HS-5 (cell line): ENCODE data around the gene CIZ1.
"Not testable (repeated sequence)": the region's sequence is repeated elsewhere in the genome, so short reads cannot be mapped to it uniquely, and the experiment has no call there.

Experiments used
- DNase-seq: peaks from one replicate; pipeline ENCODE4 v3.0.0-alpha.2; 2012; ENCODE audit warnings: low read depth

CIZ1 gene

GRCh38 chr9:128190013-128190412 lies 1.4 kb downstream of the CIZ1 start:
- DNase-seq: no peak

- DNase-seq: no peak
Observed at GRCh38 chr9:128188209-128188608, 3.2 kb downstream of the CIZ1 start.

GRCh38 chr9:128187361-128187760 lies 4.0 kb downstream of the CIZ1 start:
- no peak for DNase-seq

- DNase-seq: no peak
Observed at GRCh38 chr9:128185979-128186965, 5.1 kb downstream of the CIZ1 start.

GRCh38 chr9:128182893-128183588 lies 8.3 kb downstream of the CIZ1 start:
- no peak for DNase-seq

DNA sequence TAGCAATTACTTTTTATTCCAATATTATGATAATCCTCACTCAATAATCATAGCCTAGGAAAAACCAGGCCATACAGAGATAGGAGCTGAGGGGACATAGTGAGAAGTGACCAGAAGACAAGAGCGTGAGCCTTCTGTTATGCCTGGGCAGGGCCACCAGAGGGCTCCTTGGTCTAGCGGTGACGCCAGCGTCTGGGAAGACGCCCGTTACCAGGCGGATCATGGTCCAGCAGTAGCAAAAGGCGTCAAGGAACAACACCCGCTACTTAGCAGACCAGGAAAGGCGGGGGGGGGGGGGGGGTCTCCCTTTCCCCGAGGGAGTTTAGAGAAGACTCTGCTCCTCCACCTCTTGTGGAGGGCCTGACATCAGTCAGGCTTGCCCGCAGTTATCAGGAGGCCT lies 9.9 kb downstream of the CIZ1 start:
- not testable (repeated sequence) for DNase-seq

DNA sequence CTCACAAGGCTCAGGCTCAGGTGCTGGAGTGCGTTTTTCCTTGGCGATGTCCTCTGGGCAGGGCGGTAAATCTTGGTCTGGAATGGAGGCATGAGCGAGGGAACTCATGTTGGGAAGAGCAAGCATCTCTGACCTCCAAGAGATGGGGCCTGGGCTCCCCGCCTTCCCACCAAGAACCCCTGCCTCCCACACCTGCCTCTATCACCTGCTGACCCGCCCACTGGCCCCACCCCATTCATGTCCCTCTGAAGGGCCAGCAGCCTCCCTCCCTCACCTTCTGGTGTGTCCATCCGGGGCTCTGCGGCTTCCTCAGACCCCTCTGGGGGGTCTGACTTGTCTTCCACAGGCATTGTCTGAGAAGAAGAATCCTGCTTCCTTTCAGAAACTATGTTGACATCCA lies 10.9 kb downstream of the CIZ1 start:
- no peak for DNase-seq

DNA sequence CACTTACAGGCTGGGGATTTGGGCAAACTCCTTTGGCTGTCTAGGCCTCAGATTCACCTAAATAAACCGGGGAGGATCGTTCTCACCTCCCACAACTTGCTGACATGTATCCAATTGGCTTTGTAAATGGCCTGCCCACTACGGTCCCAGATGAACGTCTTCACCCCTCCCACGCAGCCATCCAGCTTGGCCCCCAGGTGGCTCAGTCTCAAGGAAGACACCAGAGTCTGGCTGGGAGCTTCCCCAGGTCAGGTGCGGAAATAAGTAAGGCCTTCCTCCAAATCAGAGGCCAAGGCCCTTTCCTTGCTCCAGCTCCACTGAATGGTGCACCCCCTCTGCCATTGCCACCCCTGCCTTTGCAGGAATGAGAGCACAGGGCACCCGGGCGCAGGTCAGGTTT lies 11.4 kb downstream of the CIZ1 start:
- no peak for DNase-seq

DNA sequence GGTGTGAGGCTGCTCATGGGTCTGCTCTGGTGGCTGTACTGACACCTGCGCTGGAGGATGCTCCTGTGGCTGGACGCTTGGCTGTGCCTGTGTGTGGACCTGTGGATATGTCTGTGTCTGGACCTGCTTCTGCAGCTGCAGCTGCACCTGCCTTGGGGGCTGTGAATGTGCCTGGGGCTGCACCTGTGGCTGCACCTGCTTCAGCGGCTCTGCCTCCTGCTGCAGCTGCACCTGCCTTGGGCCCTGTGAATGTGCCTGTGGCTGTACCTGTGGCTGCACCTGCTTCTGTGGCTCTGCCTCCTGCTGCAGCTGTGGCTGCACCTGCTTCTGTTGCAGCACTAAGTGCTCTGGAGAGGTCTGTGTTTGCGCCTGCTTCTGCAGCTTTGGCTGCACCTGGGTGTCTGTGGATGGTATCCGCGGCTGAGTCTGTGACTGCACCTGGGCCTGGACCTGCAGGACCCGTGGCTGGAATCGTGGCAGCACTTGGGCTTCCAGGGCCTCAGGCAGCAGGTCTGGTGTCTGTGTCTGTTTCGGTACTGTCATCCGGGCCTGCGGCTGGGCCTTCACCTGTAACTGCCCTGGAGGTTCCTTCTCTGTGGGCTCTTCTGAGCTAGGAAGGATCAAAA lies 12.5 kb downstream of the CIZ1 start:
- no peak for DNase-seq

GRCh38 chr9:128175726-128176125 lies 15.6 kb downstream of the CIZ1 start:
- DNase-seq: no peak

GRCh38 chr9:128175102-128175563 lies 16.2 kb downstream of the CIZ1 start:
- DNase-seq: no peak

- no peak for DNase-seq
Observed at GRCh38 chr9:128174062-128174461, 17.3 kb downstream of the CIZ1 start.

DNA sequence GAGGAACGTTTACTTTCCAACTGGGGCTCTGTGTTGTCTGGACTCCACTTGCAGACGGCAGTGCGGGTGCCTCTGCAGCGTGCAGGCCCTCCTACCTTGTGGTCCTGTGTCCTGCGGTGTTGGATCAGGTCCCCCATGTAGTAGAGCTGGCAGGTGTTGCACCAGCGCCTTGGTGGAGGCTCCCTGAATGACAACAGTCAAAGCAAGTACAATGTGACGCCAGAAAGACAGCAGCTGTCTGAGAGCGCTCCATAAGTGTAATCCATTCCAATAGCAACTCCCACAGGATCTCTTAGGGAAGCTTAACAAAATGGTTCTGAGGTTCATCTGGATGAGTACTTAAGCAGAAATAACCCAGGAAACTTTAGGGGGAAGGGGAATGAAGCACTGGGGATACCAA lies 21.4 kb downstream of the CIZ1 start:
- no peak for DNase-seq

- no peak for DNase-seq
Observed at GRCh38 chr9:128169492-128169891, 21.9 kb downstream of the CIZ1 start.

- no peak for DNase-seq
Observed at GRCh38 chr9:128168731-128169308, 22.6 kb downstream of the CIZ1 start.

- no peak for DNase-seq
Observed at GRCh38 chr9:128167209-128167608, 24.2 kb downstream of the CIZ1 start.

- no peak for DNase-seq
Observed at GRCh38 chr9:128166169-128166568, 25.2 kb downstream of the CIZ1 start.

DNA sequence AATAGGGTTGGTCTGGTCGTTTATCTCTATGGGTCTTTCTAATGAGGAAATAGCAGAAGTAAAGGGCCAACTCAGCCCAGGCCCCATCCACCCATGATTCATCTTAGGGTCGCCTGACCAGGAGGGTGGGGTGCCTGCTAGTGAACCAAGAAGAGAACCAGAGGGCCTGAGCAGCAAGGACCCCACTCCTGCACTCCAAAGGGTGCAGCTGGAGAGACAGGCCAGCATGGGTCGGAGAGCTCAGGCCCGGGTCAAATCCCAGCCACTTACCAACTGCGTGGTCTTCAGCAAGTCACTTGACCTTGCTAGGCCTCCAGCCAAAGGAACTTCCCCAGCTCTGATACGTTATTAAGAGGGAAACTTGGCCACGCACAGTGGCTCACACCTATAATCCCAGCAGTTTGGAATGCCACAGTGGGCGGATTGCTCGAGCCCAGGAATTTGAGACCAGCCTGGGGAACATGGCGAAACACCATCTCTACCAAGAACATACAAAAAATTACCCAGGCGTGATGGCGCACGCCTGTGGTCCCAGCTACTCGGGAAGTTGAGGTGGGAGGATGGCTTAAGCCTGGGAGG lies 27.0 kb downstream of the CIZ1 start:
- DNase-seq: no peak

DNA sequence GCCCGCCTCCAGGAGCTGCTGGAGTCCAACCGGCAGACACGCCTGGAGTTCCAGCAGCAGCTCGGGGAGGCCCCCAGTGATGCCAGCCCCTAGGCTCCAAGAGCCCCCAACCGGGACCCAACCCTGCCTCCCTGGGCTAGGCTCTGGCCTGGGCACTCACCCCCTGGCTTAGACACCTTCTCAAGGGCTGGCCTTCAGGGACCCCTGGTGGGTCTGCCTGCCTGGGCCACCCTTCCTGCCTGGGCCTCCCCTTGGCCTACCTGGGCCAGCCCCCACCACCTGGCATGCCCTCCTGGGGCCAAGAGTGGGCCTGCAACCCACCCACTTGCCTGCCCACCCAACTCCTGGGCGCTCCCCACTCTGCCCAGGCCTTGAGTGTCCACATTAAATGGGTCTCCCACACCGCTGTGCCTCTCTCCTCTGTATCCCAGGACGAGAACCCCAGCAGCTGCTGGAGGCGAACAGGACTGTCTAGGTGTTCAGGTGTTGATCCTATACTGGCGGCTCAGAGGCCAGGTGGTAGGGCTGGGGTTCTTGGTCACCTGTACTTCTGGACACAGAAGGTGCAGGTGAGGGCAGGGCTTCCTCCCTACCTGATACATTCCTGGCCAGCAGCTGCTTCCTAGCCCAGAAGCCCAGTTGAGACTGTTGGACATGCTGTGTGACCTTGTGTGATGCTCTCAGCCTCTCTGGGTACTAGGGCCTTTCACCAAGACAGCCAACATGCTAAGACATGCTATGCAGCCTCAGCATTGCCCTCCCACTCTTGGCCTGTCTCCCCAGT lies 27.7 kb downstream of the CIZ1 start:
- no peak for DNase-seq

DNA sequence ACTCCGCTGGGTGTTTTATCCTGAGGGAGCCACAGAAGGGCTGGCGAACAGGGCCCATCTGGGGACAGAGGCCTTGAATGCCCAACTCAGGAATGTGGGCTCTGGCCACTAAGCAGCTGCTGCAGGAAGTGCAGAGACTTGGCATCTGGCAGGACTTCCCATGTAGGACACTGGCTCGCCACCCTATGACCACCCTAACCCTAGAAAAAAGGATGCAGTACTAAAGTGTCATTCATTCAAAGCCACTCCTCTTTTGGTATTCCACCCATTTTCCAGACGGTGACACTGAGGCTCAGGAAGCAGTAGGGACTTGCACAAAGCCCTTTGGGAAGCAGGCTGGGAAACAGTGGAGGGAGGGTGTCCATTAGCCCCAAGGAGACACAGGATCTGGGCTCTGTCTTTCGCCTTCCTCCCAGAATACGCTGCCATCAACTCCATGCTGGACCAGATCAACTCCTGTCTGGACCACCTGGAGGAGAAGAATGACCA lies 28.3 kb downstream of the CIZ1 start:
- DNase-seq: no peak
